ENCODE measurements around the gene PID1. TPM values are rescaled to one million over a fixed set of nuclear protein-coding genes. Genes with fewer than 3 reads are reported as not detected.

The PID1 gene
- total RNA-seq, 1 experiment from 2014 or later, result 0.15 TPM

DNA sequence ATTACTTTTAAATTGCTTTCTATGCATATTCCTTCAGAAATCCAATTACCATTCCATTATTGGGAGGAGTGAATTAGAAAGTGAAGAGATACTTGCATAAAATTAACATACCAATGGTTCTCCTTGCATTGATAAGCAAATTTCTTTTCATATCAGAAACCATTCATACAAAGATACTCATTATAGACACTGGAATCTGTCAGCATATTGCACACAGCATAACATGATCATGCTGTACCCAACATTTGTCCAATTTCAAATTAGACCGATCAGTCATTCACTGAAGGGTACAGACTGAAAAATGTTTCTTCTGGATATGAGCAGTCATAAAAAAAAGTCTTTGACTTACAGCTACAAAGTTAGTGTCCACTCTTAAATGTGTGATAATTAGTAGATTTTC is 175.6 kb downstream of the PID1 start:
- no peak for ATAC-seq
- POLR2A ChIA-PET, result no interaction called here
- no peaks in the 10 kb centered on the region for H3K4me1 ChIP-seq (ENCODE audit: control insufficient read depth in 1 of 2, insufficient read depth in 2 of 2, low read length in 2 of 2)
- H3K9me2 ChIP-seq (ENCODE audit: insufficient read depth), result no peaks in the 10 kb centered on the region
- no peaks in the 10 kb centered on the region for H3K9me3 ChIP-seq (ENCODE audit: control insufficient read depth in 1 of 2, insufficient read depth in 1 of 2, low read depth in 1 of 2, low read length in 2 of 2)
- no peaks in the 10 kb centered on the region for H3K79me2 ChIP-seq (ENCODE audit: insufficient read depth, low read length)
- intact Hi-C loops (cut with micrococcal nuclease), result no loop called here
- no peak overlapping the region for H3K27ac ChIP-seq (ENCODE audit: low read depth, low read length)
- no peaks in the 10 kb centered on the region for H4K20me1 ChIP-seq (ENCODE audit: insufficient read depth)
- H3K9ac ChIP-seq (ENCODE audit: low read length), result no peak overlapping the region
- no peak overlapping the region for H3K4me2 ChIP-seq (ENCODE audit: low read length)
- DNase-seq (ENCODE audit: low read depth, low spot score), result no peak
- no peak for TF ChIP-seq FOSL1 (IDR thresholded peaks at IDR 0.05; ENCODE audit: low read depth)
- no peak for TF ChIP-seq POLR2A (IDR thresholded peaks at IDR 0.05; ENCODE audit: borderline replicate concordance, extremely low read depth, insufficient read depth, insufficient read length)
- no peak for TF ChIP-seq EZH2 (IDR thresholded peaks at IDR 0.05)
- no peak for TF ChIP-seq JUND (IDR thresholded peaks at IDR 0.05)
- no peak for TF ChIP-seq TCF7L2 (IDR thresholded peaks at IDR 0.05; ENCODE audit: borderline replicate concordance, extremely low read depth, insufficient read depth, insufficient read length)
- TF ChIP-seq, protein P1, sequence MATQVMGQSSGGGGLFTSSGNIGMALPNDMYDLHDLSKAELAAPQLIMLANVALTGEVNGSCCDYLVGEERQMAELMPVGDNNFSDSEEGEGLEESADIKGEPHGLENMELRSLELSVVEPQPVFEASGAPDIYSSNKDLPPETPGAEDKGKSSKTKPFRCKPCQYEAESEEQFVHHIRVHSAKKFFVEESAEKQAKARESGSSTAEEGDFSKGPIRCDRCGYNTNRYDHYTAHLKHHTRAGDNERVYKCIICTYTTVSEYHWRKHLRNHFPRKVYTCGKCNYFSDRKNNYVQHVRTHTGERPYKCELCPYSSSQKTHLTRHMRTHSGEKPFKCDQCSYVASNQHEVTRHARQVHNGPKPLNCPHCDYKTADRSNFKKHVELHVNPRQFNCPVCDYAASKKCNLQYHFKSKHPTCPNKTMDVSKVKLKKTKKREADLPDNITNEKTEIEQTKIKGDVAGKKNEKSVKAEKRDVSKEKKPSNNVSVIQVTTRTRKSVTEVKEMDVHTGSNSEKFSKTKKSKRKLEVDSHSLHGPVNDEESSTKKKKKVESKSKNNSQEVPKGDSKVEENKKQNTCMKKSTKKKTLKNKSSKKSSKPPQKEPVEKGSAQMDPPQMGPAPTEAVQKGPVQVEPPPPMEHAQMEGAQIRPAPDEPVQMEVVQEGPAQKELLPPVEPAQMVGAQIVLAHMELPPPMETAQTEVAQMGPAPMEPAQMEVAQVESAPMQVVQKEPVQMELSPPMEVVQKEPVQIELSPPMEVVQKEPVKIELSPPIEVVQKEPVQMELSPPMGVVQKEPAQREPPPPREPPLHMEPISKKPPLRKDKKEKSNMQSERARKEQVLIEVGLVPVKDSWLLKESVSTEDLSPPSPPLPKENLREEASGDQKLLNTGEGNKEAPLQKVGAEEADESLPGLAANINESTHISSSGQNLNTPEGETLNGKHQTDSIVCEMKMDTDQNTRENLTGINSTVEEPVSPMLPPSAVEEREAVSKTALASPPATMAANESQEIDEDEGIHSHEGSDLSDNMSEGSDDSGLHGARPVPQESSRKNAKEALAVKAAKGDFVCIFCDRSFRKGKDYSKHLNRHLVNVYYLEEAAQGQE (IDR thresholded peaks at IDR 0.05; ENCODE audit: low read depth), result no peak
- no peak for TF ChIP-seq CBX3 (IDR thresholded peaks at IDR 0.05; ENCODE audit: low read depth)
- no peak for TF ChIP-seq SP1 (IDR thresholded peaks at IDR 0.05; ENCODE audit: low read depth)
- no peak for TF ChIP-seq ELF1 (IDR thresholded peaks at IDR 0.05; ENCODE audit: borderline replicate concordance, low read depth)
- TF ChIP-seq ZFX (IDR thresholded peaks at IDR 0.05), result no peak
- TF ChIP-seq YY1 (IDR thresholded peaks at IDR 0.05; ENCODE audit: extremely low read depth, insufficient replicate concordance, low read depth, low read length), result no peak
- TF ChIP-seq CEBPB (IDR thresholded peaks at IDR 0.05; ENCODE audit: low read depth), result no peak
- no peak for TF ChIP-seq SIN3A (IDR thresholded peaks at IDR 0.05; ENCODE audit: low read depth)
- RAD21 ChIA-PET (ENCODE audit: low non-redundant PET in 1 of 2, low total read pairs in 2 of 2, uncharacterized antibody in 2 of 2, unreplicated experiment in 2 of 2), result no interaction called here
- no peak overlapping the region for H2AFZ ChIP-seq (ENCODE audit: low read depth, low read length, poor library complexity, severe bottlenecking)
- H3K4me3 ChIP-seq (replicated peaks in 1 of 2; ENCODE audit: low read depth in 1 of 2, low read length in 2 of 2), result no peak overlapping the region
- no peaks in the 10 kb centered on the region for H3K27me3 ChIP-seq (ENCODE audit: insufficient read depth, low read length)
- CTCF ChIA-PET, result no interaction called here
- no peaks in the 10 kb centered on the region for H3K36me3 ChIP-seq (ENCODE audit: control insufficient read depth in 1 of 2, insufficient read depth in 2 of 2, low read length in 2 of 2)
- no TSS peak for BruUV-seq (replicated peaks)

Measured in HCT116 (cell line).